ENCODE results near the gene ARFGAP1. TPM values are rescaled to one million over a fixed set of nuclear protein-coding genes. Genes with fewer than 3 reads are reported as not detected.

Gene ARFGAP1
- total RNA-seq, 1 donor from 2014 or later: 220 TPM

DNA sequence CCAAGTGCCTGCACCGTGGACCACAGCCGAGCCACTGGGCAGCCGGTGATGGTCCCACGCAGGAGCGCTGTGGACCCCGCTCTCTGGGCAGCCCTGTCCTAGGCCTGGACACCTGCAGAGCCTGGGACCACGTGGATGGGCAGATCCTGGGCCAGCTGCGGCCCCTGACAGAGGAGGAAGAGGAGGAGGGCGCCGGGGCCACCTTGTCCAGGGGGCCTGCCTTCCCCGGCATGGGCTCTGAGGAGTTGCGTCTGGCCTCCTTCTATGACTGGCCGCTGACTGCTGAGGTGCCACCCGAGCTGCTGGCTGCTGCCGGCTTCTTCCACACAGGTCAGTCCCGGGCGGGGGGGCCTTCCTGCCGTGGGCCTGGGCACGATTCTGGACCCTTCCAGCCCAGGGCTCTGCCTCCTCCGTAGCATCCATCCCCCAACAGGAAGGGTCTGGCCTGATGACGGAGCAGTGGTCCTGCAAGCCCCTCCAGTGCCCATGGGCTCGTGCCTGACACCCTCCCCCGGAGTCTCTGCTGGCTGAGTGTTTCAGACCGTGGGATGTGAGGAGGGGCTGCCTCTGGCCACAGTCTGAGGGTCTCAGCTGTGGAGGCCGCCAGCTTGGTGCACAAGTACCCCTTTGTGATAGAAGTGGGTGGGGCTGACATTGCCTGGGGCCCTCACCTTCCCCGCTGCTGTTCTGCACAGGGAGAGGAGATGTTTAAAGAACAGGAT lies 36.3 kb upstream of the ARFGAP1 start:
- Histone ChIP-seq H3K4me1 (ENCODE audit: insufficient read depth, low read length) (peaks cover 30% of the 10 kb centered on the region), H3K4me3 (ENCODE audit: insufficient read depth, low read depth, low read length) (no peak overlapping the region), H4K20me1 (ENCODE audit: insufficient read depth, low read length) (no peaks in the 10 kb centered on the region), H3K79me2 (ENCODE audit: insufficient read depth, low read length) (no peaks in the 10 kb centered on the region), H3K27ac (ENCODE audit: low read depth, low read length) (no peak overlapping the region), H3K9ac (ENCODE audit: low read length) (no peak overlapping the region), H3K27me3 (ENCODE audit: insufficient read depth, low read length) (no peaks in the 10 kb centered on the region), H3K4me2 (ENCODE audit: low read length) (no peak overlapping the region), H2AFZ (ENCODE audit: low read depth, low read length) (no peak overlapping the region), H3K36me3 (ENCODE audit: insufficient read depth, low read length) (no peaks in the 10 kb centered on the region), H3K9me3 (ENCODE audit: insufficient read depth, low read depth, low read length) (no peaks in the 10 kb centered on the region)
- no peaks in the 10 kb centered on the region for H3K9me3 Mint-ChIP-seq (ENCODE audit: unreplicated experiment)
- no peak overlapping the region for H3K27ac Mint-ChIP-seq (ENCODE audit: unreplicated experiment)
- peaks cover 20% of the 10 kb centered on the region for H3K4me1 Mint-ChIP-seq (ENCODE audit: low read depth, unreplicated experiment)
- TF ChIP-seq, protein P1, sequence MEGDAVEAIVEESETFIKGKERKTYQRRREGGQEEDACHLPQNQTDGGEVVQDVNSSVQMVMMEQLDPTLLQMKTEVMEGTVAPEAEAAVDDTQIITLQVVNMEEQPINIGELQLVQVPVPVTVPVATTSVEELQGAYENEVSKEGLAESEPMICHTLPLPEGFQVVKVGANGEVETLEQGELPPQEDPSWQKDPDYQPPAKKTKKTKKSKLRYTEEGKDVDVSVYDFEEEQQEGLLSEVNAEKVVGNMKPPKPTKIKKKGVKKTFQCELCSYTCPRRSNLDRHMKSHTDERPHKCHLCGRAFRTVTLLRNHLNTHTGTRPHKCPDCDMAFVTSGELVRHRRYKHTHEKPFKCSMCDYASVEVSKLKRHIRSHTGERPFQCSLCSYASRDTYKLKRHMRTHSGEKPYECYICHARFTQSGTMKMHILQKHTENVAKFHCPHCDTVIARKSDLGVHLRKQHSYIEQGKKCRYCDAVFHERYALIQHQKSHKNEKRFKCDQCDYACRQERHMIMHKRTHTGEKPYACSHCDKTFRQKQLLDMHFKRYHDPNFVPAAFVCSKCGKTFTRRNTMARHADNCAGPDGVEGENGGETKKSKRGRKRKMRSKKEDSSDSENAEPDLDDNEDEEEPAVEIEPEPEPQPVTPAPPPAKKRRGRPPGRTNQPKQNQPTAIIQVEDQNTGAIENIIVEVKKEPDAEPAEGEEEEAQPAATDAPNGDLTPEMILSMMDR (IDR thresholded peaks at IDR 0.05; ENCODE audit: insufficient read depth, low read depth, low read length): no peak
- no peak for TF ChIP-seq EZH2 (IDR thresholded peaks at IDR 0.05; ENCODE audit: insufficient read depth, low read length)
- H3K27me3 Mint-ChIP-seq (ENCODE audit: low read depth, unreplicated experiment): no peaks in the 10 kb centered on the region
- no peaks in the 10 kb centered on the region for H3K36me3 Mint-ChIP-seq (ENCODE audit: low read depth, unreplicated experiment)
- FAIRE-seq (no peak), DNase-seq (ENCODE audit: low read depth) (no peak)
- H3K4me3 Mint-ChIP-seq (ENCODE audit: unreplicated experiment): no peak overlapping the region

DNA sequence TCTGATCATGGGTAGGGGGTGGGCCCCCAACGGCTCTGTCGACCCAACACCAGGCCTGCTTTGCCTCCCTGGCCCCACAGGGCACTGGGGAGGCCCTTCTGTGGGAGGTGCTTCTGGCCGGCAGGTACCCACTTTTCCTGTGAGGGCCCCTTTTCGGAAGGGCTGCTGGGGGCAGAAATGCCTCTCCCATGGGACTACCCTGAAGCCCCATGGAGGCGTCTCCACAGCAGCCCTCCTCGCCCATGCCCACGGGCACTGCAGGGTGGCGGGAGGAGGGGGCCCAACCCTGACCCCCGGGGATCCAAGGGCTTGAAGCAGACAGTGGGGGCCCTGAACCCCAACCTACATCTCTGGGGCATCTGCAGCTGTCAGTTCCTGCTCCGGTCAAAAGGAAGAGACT lies 34.6 kb upstream of the ARFGAP1 start:
- H3K4me3 ChIP-seq (ENCODE audit: insufficient read depth, low read depth, low read length): no peak overlapping the region
- no peak overlapping the region for H2AFZ ChIP-seq (ENCODE audit: low read depth, low read length)
- no peaks in the 10 kb centered on the region for H3K79me2 ChIP-seq (ENCODE audit: insufficient read depth, low read length)
- Mint-ChIP-seq H3K4me1 (ENCODE audit: low read depth, unreplicated experiment) (peaks cover 3% of the 10 kb centered on the region), H3K4me3 (ENCODE audit: unreplicated experiment) (no peak overlapping the region), H3K9me3 (ENCODE audit: unreplicated experiment) (no peaks in the 10 kb centered on the region), H3K27me3 (ENCODE audit: low read depth, unreplicated experiment) (no peaks in the 10 kb centered on the region), H3K27ac (ENCODE audit: unreplicated experiment) (no peak overlapping the region), H3K36me3 (ENCODE audit: low read depth, unreplicated experiment) (peaks cover 4% of the 10 kb centered on the region)
- DNase-seq (ENCODE audit: low read depth) (no peak), FAIRE-seq (no peak)
- peaks cover 16% of the 10 kb centered on the region for H3K4me1 ChIP-seq (ENCODE audit: insufficient read depth, low read length)
- no peak overlapping the region for H3K9ac ChIP-seq (ENCODE audit: low read length)
- no peaks in the 10 kb centered on the region for H3K36me3 ChIP-seq (ENCODE audit: insufficient read depth, low read length)
- H3K4me2 ChIP-seq (ENCODE audit: low read length): no peak overlapping the region
- H3K27ac ChIP-seq (ENCODE audit: low read depth, low read length): no peak overlapping the region
- H3K9me3 ChIP-seq (ENCODE audit: insufficient read depth, low read depth, low read length): no peaks in the 10 kb centered on the region
- H4K20me1 ChIP-seq (ENCODE audit: insufficient read depth, low read length): no peaks in the 10 kb centered on the region
- TF ChIP-seq EZH2 (IDR thresholded peaks at IDR 0.05; ENCODE audit: insufficient read depth, low read length): no peak
- TF ChIP-seq, protein P1 (IDR thresholded peaks at IDR 0.05; ENCODE audit: insufficient read depth, low read depth, low read length): no peak
- H3K27me3 ChIP-seq (ENCODE audit: insufficient read depth, low read length): no peaks in the 10 kb centered on the region

DNA sequence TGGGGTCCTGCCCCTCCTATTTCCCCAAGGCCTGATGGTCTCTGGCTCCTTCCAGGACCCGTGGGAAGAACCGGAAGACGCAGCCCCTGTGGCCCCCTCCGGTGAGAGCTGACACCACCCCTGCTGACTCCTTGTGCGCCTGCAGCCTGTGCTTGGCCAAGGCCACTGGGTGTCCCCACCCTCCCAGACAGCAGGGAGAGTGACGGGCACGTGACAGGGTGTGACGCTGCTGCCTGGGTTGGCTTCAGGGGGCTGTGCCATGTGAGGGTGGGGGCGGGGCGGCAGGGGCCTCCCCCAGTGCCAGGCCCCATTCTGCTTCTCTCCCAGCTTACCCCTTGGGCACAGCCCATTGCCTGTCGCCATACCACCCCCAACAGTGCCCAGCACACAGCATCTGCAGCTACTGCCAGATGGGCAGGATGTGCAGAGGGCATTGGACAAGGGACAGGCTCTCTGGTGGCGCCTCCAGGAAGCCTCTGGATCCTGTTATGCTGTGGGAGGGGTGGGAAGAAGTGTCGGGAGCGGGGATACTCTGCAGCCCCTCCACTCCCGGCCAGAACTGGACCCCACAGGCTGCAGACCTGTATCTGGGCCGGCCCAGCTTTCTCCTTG lies 34.0 kb upstream of the ARFGAP1 start:
- peaks cover 10% of the 10 kb centered on the region for H3K4me1 ChIP-seq (ENCODE audit: insufficient read depth, low read length)
- no peak overlapping the region for H3K27ac Mint-ChIP-seq (ENCODE audit: unreplicated experiment)
- H3K27ac ChIP-seq (ENCODE audit: low read depth, low read length): no peak overlapping the region
- no peaks in the 10 kb centered on the region for H4K20me1 ChIP-seq (ENCODE audit: insufficient read depth, low read length)
- no peaks in the 10 kb centered on the region for H3K9me3 Mint-ChIP-seq (ENCODE audit: unreplicated experiment)
- no peaks in the 10 kb centered on the region for H3K9me3 ChIP-seq (ENCODE audit: insufficient read depth, low read depth, low read length)
- peaks cover 4% of the 10 kb centered on the region for H3K36me3 Mint-ChIP-seq (ENCODE audit: low read depth, unreplicated experiment)
- H3K27me3 Mint-ChIP-seq (ENCODE audit: low read depth, unreplicated experiment): peaks cover 1% of the 10 kb centered on the region
- no peaks in the 10 kb centered on the region for H3K4me1 Mint-ChIP-seq (ENCODE audit: low read depth, unreplicated experiment)
- H3K4me3 ChIP-seq (ENCODE audit: insufficient read depth, low read depth, low read length): no peak overlapping the region
- TF ChIP-seq, protein P1 (IDR thresholded peaks at IDR 0.05; ENCODE audit: insufficient read depth, low read depth, low read length): no peak
- TF ChIP-seq EZH2 (IDR thresholded peaks at IDR 0.05; ENCODE audit: insufficient read depth, low read length): no peak
- no peaks in the 10 kb centered on the region for H3K79me2 ChIP-seq (ENCODE audit: insufficient read depth, low read length)
- DNase-seq (ENCODE audit: low read depth) (no peak), FAIRE-seq (no peak)
- no peak overlapping the region for H2AFZ ChIP-seq (ENCODE audit: low read depth, low read length)
- no peak overlapping the region for H3K4me2 ChIP-seq (ENCODE audit: low read length)
- H3K9ac ChIP-seq (ENCODE audit: low read length): no peak overlapping the region
- H3K4me3 Mint-ChIP-seq (ENCODE audit: unreplicated experiment): no peak overlapping the region
- no peaks in the 10 kb centered on the region for H3K36me3 ChIP-seq (ENCODE audit: insufficient read depth, low read length)
- no peaks in the 10 kb centered on the region for H3K27me3 ChIP-seq (ENCODE audit: insufficient read depth, low read length)
